GM21367 (cell line): ENCODE results near the gene UNG.

Source experiments
- ATAC-seq: cut with Tn5 transposase; IDR thresholded peaks from one replicate; pipeline ENCODE4 v1.9.1; 2021; ENCODE audit not compliant: unreplicated experiment

UNG gene

DNA sequence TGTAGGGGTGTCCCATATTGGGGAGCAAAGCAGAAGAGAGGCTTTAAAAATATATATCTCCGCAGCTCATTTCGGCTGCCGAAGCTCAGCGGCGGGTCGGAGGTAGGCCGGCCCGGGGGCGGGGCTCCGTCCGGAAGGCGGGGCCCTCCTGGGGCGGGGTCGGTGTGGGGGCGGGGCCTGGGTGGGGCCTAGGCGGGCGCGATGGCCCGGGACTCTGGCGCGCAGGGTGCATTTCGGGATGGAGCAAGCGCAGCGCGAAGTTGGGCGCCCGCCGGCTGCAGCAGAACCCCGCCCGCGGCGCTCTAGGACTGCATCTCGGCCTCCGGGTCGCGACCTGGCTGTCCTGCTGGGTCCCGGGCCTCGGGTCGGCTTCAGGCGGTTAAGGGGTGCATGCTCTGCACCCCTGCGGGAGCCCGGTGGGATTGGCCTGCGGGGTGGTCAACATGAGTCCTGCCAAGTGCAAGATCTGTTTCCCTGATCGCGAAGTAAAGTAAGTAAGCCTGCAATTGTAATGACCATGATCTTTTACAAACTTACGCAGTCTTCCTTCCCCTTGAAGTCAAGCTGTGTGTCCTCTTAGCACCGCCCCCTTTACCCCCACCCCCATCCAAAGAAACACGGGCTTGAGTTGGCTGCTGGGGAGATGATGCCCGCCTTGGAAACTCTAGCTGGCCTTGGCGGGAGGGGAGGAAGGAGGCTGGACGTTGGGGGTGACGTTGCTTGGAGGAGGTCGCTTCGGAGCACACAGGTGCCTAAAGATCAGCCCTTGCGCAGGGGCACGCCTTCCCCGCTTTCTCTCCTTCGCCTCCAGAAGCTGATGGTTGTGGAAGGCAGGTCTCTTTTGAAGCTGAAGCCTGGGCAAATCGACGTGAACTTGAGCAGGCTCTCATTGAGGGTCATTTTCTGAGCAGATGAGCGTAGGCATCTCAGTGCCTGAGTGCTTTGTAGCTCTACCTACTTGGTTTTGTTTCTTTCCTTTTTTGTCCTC is 57.3 kb downstream of the UNG start:
- peak; percentile 67 for ATAC-seq

- no peak for ATAC-seq
Measured at GRCh38 chr12:109156036-109156435, 58.6 kb downstream of the UNG start.

GRCh38 chr12:109156586-109156985 is 59.2 kb downstream of the UNG start:
- no peak for ATAC-seq

DNA sequence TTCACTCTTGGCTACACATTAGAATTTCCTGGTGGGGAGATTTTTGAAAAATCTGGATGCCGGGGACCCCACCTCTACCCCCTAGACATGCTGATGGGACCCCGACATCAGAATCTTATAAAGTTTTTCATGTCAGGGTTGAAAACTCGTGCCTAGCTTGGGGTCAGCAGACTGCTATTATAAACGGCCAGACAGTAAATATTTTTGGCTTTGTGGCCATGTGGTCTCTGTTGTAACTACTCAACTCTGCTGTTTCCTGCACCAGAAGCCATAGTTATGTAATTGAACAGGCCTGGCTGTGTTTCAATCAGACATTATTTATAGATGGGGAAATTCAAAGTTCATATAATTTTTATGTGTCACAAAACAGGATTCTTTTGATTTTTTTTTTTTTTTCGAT is 60.6 kb downstream of the UNG start:
- no peak for ATAC-seq

DNA sequence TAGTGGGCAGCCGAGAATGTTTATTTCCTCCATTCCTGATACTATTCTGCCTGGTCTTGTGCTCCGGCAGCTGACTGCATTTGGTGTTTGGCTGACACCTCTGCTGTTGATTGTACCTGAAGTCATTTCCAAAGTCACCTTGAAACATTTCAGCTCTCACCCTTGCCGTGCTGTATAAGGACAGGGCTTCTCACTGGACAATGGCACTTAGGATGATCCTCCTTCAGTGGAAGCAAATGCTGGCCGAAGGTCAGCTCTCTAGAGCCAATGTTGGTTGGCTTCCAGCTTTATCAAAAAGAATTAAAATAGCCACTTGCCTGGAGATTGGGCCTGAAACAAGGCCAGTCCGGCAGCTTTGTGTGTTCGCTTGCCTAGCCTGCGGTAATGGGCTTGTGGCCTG is 63.0 kb downstream of the UNG start:
- no peak for ATAC-seq
